Natural killer cell (primary cell): ENCODE results near the gene SLC35F4. TPM values are rescaled to one million over a fixed set of nuclear protein-coding genes. Genes with fewer than 3 reads are reported as not detected.

Source experiments
- ATAC-seq, 3 donors: fragments of 150-1000 bp in 2 of 3; fragments of 200-7000 bp in 1 of 3; cut with Tn5 transposase; 1 replicate in 1 of 3; 2 replicates in 2 of 3; pipeline ENCODE4 v1.10.0; 2021; ENCODE audit warnings: mild to moderate bottlenecking in 2 of 3, moderate library complexity in 2 of 3
- DNase-seq, 2 donors: peaks; one replicate each; pipeline versions ENCODE4 v3.0.0 to v3.0.0-alpha.2; 2013 to 2021; ENCODE audit warnings: mixed read lengths in 1 of 2
- H3K27ac ChIP-seq: one replicate; pipeline ENCODE4 v1.5.1; 2013; ENCODE audit warnings: mild to moderate bottlenecking, low read length
- H3K27me3 ChIP-seq: one replicate; pipeline ENCODE4 v1.6.1; 2013; ENCODE audit warnings: low read length; ENCODE audit not compliant: control insufficient read depth, insufficient read depth
- H3K36me3 ChIP-seq: one replicate; pipeline ENCODE4 v1.6.1; 2013; ENCODE audit warnings: low read length; ENCODE audit not compliant: control insufficient read depth, insufficient read depth
- H3K4me1 ChIP-seq: one replicate; pipeline ENCODE4 v1.6.1; 2013; ENCODE audit warnings: low read length; ENCODE audit not compliant: control insufficient read depth, insufficient read depth
- H3K4me3 ChIP-seq: one replicate; pipeline ENCODE4 v1.5.1; 2013; ENCODE audit warnings: low read length
- H3K9me3 ChIP-seq: one replicate; pipeline ENCODE4 v1.6.1; 2013; ENCODE audit warnings: low read length; ENCODE audit not compliant: control insufficient read depth, insufficient read depth
- H3K27ac Mint-ChIP-seq, 2 donors: one replicate each; pipeline ENCODE4 v1.8.0; 2022; ENCODE audit warnings: mild to moderate bottlenecking in 2 of 2, mixed read lengths in 2 of 2, moderate library complexity in 1 of 2
- H3K27me3 Mint-ChIP-seq, 2 donors: one replicate each; pipeline ENCODE4 v1.8.0; 2022; ENCODE audit warnings: low read depth in 2 of 2, mixed read lengths in 2 of 2
- H3K36me3 Mint-ChIP-seq: one replicate; pipeline ENCODE4 v1.8.0; 2022; ENCODE audit warnings: mixed read lengths
- H3K4me1 Mint-ChIP-seq, 2 donors: one replicate each; pipeline ENCODE4 v1.8.0; 2022; ENCODE audit warnings: mixed read lengths in 2 of 2
- H3K4me3 Mint-ChIP-seq: one replicate; pipeline ENCODE4 v1.8.0; 2022; ENCODE audit warnings: mild to moderate bottlenecking, moderate library complexity, mixed read lengths
- H3K9me3 Mint-ChIP-seq, 2 donors: one replicate each; pipeline ENCODE4 v1.8.0; 2022; ENCODE audit warnings: mixed read lengths in 2 of 2
- WGBS: methylation state at CpG from one replicate; pipeline ENCODE4 v1.1.7; 2013; ENCODE audit warnings: missing lambda C conversion rate; ENCODE audit not compliant: insufficient coverage; 5-methylcytosine and 5-hydroxymethylcytosine counted together
- intact Hi-C: fragments of 100-400 bp; cut with micrococcal nuclease; formaldehyde crosslinking; loops from one replicate; pipeline ENCODE4 v1.14.2; 2022
- total RNA-seq, 4 donors: library from RNA; stranded (reverse); fragments of 120-200 nt in 1 of 4; gene quantifications; one replicate each; pipeline versions ENCODE4 v1.2.3 to v1.2.4, GENCODE V29; 2013 to 2022
- TF ChIP-seq, protein P1 (sequence below): fragments of 200-600 bp; IDR thresholded peaks from one replicate; pipeline ENCODE4 v1.8.0; 2022; ENCODE audit warnings: antibody characterized with exemption

Gene SLC35F4
- total RNA-seq, 3 donors from 2014 or later (not counting 1 experiment from before 2014, with no cell fraction given), result not detected

DNA sequence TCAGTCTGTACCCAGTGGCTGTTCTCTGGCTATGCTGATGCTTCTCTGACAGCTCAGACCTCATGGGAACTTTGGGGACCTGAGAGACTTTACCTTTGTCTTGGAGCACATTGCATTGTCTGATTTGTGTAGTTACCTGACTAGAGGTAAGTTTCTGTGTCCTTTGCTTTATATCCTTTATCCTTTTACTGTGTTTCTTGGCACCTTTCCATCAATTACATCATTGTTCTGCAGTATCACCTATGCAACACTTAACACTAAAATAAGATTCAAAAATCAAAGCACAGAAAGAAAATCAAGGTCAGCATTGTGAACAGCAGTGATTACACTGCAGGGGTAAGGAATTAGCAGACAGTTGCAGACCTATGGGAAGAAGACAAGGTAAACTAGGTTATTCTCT is 43.8 kb downstream of the SLC35F4 start:
- ATAC-seq (no peak), DNase-seq (no peak)
- no peak overlapping the region for H3K27ac ChIP-seq
- H3K9me3 ChIP-seq, result no peaks in the 10 kb centered on the region
- H3K27me3 Mint-ChIP-seq, result no peaks in the 10 kb centered on the region
- TF ChIP-seq, protein P1, sequence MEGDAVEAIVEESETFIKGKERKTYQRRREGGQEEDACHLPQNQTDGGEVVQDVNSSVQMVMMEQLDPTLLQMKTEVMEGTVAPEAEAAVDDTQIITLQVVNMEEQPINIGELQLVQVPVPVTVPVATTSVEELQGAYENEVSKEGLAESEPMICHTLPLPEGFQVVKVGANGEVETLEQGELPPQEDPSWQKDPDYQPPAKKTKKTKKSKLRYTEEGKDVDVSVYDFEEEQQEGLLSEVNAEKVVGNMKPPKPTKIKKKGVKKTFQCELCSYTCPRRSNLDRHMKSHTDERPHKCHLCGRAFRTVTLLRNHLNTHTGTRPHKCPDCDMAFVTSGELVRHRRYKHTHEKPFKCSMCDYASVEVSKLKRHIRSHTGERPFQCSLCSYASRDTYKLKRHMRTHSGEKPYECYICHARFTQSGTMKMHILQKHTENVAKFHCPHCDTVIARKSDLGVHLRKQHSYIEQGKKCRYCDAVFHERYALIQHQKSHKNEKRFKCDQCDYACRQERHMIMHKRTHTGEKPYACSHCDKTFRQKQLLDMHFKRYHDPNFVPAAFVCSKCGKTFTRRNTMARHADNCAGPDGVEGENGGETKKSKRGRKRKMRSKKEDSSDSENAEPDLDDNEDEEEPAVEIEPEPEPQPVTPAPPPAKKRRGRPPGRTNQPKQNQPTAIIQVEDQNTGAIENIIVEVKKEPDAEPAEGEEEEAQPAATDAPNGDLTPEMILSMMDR, result no peak
- no peak overlapping the region for H3K4me3 Mint-ChIP-seq
- intact Hi-C loops, result no loop called here
- H3K27ac Mint-ChIP-seq, result no peak overlapping the region
- no peaks in the 10 kb centered on the region for H3K36me3 Mint-ChIP-seq
- peaks cover 9 to 13% of the 10 kb centered on the region in 2 donors for H3K9me3 Mint-ChIP-seq
- H3K27me3 ChIP-seq, result no peaks in the 10 kb centered on the region
- H3K36me3 ChIP-seq, result no peaks in the 10 kb centered on the region
- H3K4me1 ChIP-seq, result no peaks in the 10 kb centered on the region
- no peaks in the 10 kb centered on the region for H3K4me1 Mint-ChIP-seq
- no peak overlapping the region for H3K4me3 ChIP-seq

DNA sequence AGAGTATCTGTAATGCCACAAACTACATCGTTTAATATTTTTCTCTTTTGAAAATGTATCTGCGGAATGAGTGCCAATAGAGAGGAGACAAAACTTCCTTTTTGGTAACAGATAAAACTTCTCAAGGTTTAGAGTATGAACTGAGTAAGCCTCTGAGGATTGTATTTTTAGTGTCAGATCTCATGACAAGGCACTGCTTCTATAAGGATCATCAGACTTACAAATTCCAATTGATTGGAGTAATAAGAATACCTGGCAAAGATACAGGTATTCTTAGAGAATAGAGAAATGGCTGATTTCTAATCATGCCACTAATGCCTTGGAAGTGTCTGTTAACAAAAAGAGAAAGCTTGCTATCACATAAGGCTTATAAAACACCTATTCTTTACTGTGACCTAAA is 45.3 kb downstream of the SLC35F4 start:
- H3K4me3 ChIP-seq, result no peak overlapping the region
- H3K9me3 Mint-ChIP-seq, result peaks cover 9 to 12% of the 10 kb centered on the region in 2 donors
- intact Hi-C loops, result no loop called here
- H3K9me3 ChIP-seq, result no peaks in the 10 kb centered on the region
- no peaks in the 10 kb centered on the region for H3K27me3 ChIP-seq
- no peaks in the 10 kb centered on the region for H3K4me1 Mint-ChIP-seq
- DNase-seq (no peak), ATAC-seq (no peak)
- TF ChIP-seq, protein P1, result no peak
- no peak overlapping the region for H3K27ac Mint-ChIP-seq
- H3K36me3 ChIP-seq, result no peaks in the 10 kb centered on the region
- H3K4me3 Mint-ChIP-seq, result no peak overlapping the region
- 100% methylated on average over 1 of the region's 2 CpGs for WGBS
- no peaks in the 10 kb centered on the region for H3K4me1 ChIP-seq
- H3K27ac ChIP-seq, result no peak overlapping the region
- H3K36me3 Mint-ChIP-seq, result no peaks in the 10 kb centered on the region
- H3K27me3 Mint-ChIP-seq, result no peaks in the 10 kb centered on the region

DNA sequence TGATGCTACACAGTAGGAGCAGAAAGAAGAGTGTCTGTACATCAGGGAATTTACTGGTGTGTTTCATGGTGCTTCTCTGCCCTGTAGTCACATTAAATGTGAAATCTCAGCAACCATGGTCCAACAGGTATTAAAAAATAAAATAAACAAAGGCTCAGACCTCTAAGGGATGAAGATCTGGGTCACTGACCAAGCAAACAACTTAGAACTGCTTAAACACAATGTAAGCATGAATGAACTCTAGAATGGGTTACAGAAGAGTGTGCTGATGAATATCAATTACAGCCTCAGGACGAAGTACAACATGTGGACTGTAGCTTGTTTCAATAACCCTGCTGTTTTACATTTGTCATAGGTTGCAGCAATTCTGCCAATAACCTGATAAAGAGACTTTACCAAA is 47.4 kb downstream of the SLC35F4 start:
- WGBS, result 54% methylated on average over 1 of the region's 1 CpG
- Histone ChIP-seq H3K36me3 (no peaks in the 10 kb centered on the region), H3K27me3 (no peaks in the 10 kb centered on the region), H3K4me1 (no peaks in the 10 kb centered on the region), H3K27ac (no peak overlapping the region), H3K9me3 (no peaks in the 10 kb centered on the region), H3K4me3 (no peak overlapping the region)
- TF ChIP-seq, protein P1, result no peak
- DNase-seq (no peak), ATAC-seq (no peak)
- H3K4me3 Mint-ChIP-seq, result no peak overlapping the region
- no peaks in the 10 kb centered on the region for H3K4me1 Mint-ChIP-seq
- H3K27ac Mint-ChIP-seq, result no peak overlapping the region
- H3K36me3 Mint-ChIP-seq, result no peaks in the 10 kb centered on the region
- peaks cover 0 to 3% of the 10 kb centered on the region in 2 donors for H3K9me3 Mint-ChIP-seq
- no peaks in the 10 kb centered on the region for H3K27me3 Mint-ChIP-seq
- intact Hi-C loops, result no loop called here

DNA sequence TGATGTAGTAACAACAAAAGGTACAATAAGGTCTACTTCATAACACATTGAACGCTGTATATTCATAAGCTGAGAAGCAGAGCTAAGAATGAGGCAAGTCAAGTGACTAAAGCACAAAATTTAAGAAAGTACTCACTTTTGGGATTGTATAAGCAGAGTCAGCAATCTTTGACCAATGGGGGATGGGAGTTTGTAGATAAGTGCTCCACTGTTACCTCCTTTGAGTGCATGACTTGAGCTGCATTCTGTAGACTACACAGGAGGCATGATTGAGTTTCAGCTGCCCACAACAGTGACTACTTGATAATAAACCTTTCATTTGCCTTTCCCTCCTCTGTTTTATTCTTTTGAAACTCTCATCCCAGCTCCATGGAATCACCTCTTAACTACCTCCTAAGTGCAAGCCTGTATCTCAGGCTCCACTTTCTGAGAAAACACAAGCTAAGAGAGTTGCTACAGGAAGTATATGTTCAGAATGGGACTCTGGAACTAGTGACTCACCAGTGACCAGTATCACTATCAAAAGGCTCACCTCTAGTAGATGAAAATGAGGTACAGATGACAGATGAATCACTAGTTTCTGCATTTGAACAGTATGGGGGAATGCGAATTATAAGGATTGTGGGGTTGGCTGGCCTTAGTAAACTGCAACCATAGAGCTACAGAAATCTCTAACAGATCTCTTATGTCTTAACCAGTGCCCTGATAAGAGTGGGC is 49.2 kb downstream of the SLC35F4 start:
- H3K27ac Mint-ChIP-seq, result no peak overlapping the region
- ATAC-seq, result no peak
- no peaks in the 10 kb centered on the region for H3K27me3 Mint-ChIP-seq
- DNase-seq, result no peak
- intact Hi-C loops, result no loop called here
- no peak overlapping the region for H3K4me3 Mint-ChIP-seq
- Histone ChIP-seq H3K27me3 (no peaks in the 10 kb centered on the region), H3K9me3 (no peaks in the 10 kb centered on the region), H3K4me3 (no peak overlapping the region), H3K36me3 (no peaks in the 10 kb centered on the region), H3K27ac (no peak overlapping the region), H3K4me1 (no peaks in the 10 kb centered on the region)
- H3K36me3 Mint-ChIP-seq, result no peaks in the 10 kb centered on the region
- 75% methylated on average over 1 of the region's 2 CpGs for whole genome bisulfite sequencing
- TF ChIP-seq, protein P1, result no peak
- H3K4me1 Mint-ChIP-seq, result no peaks in the 10 kb centered on the region
- no peaks in the 10 kb centered on the region for H3K9me3 Mint-ChIP-seq
